ENCODE measurements around the gene UBTFL1.

The UBTFL1 gene

GRCh38 chr11:90124946-90125345 lies 39.2 kb downstream of the UBTFL1 start:
- no peaks in the 10 kb centered on the region for H3K36me3 ChIP-seq (ENCODE audit: control insufficient read depth, insufficient read depth, low read length)
- H3K9ac ChIP-seq (ENCODE audit: low read length), result no peak overlapping the region
- no peaks in the 10 kb centered on the region for H3K9me3 ChIP-seq (ENCODE audit: control insufficient read depth, insufficient read depth, low read depth, low read length)
- no peak overlapping the region for H3K27ac ChIP-seq (ENCODE audit: low read depth, low read length)
- H3K27me3 ChIP-seq (ENCODE audit: control insufficient read depth, insufficient read depth, low read length), result no peaks in the 10 kb centered on the region
- no peak overlapping the region for H3K4me3 ChIP-seq (ENCODE audit: low read depth, low read length)
- no peaks in the 10 kb centered on the region for H3K4me1 ChIP-seq (ENCODE audit: control insufficient read depth, insufficient read depth, low read length)

- Histone ChIP-seq H3K9me3 (ENCODE audit: control insufficient read depth, insufficient read depth, low read depth, low read length) (no peaks in the 10 kb centered on the region), H3K36me3 (ENCODE audit: control insufficient read depth, insufficient read depth, low read length) (no peaks in the 10 kb centered on the region), H3K4me1 (ENCODE audit: control insufficient read depth, insufficient read depth, low read length) (peaks cover 24% of the 10 kb centered on the region), H3K27me3 (ENCODE audit: control insufficient read depth, insufficient read depth, low read length) (0 out of 2 replicates have a peak, but pooled peaks cover 3% of the 10 kb centered on the region), H3K4me3 (ENCODE audit: low read depth, low read length) (peak overlapping the region; percentile 77), H3K9ac (ENCODE audit: low read length) (peak overlapping the region; percentile 80), H3K27ac (ENCODE audit: low read depth, low read length) (peak overlapping the region; percentile 42; the same call in 1 of the 2 replicates)
Measured at GRCh38 chr11:90133560-90134477, 48.1 kb downstream of the UBTFL1 start.

GRCh38 chr11:90134478-90135003 lies 48.8 kb downstream of the UBTFL1 start, which contains the start of gene NAALAD2:
Gene NAALAD2 (plus strand): TSS chr11:90134663. CDS start chr11:90134759, 96 bp downstream.
- peaks cover 31% of the 10 kb centered on the region for H3K4me1 ChIP-seq (ENCODE audit: control insufficient read depth, insufficient read depth, low read length)
- peak within 1 kb of the TSS; percentile 80 for H3K9ac ChIP-seq (ENCODE audit: low read length)
- H3K36me3 ChIP-seq (ENCODE audit: control insufficient read depth, insufficient read depth, low read length), result no peaks in the 10 kb centered on the region
- peak within 1 kb of the TSS; percentile 77 for H3K4me3 ChIP-seq (ENCODE audit: low read depth, low read length)
- H3K27me3 ChIP-seq (ENCODE audit: control insufficient read depth, insufficient read depth, low read length), result 0 out of 2 replicates have a peak, but pooled peaks cover 3% of the 10 kb centered on the region
- H3K9me3 ChIP-seq (ENCODE audit: control insufficient read depth, insufficient read depth, low read depth, low read length), result no peaks in the 10 kb centered on the region
- peak within 1 kb of the TSS; percentile 42; the same call in 1 of the 2 replicates for H3K27ac ChIP-seq (ENCODE audit: low read depth, low read length)

- H3K27ac ChIP-seq (ENCODE audit: low read depth, low read length), result no peak overlapping the region
- H3K9me3 ChIP-seq (ENCODE audit: control insufficient read depth, insufficient read depth, low read depth, low read length), result no peaks in the 10 kb centered on the region
- peaks cover 31% of the 10 kb centered on the region for H3K4me1 ChIP-seq (ENCODE audit: control insufficient read depth, insufficient read depth, low read length)
- H3K36me3 ChIP-seq (ENCODE audit: control insufficient read depth, insufficient read depth, low read length), result no peaks in the 10 kb centered on the region
- H3K9ac ChIP-seq (ENCODE audit: low read length), result peak overlapping the region; percentile 80
- H3K4me3 ChIP-seq (ENCODE audit: low read depth, low read length), result peak overlapping the region; percentile 77
- 0 out of 2 replicates have a peak, but pooled peaks cover 3% of the 10 kb centered on the region for H3K27me3 ChIP-seq (ENCODE audit: control insufficient read depth, insufficient read depth, low read length)
Measured at GRCh38 chr11:90135016-90135415, 49.3 kb downstream of the UBTFL1 start.
